ENCODE results near the gene RAD51D.
"Not testable (repeated sequence)": the region's sequence is repeated elsewhere in the genome, so short reads cannot be mapped to it uniquely, and the experiment has no call there.

The RAD51D gene

GRCh38 chr17:35101725-35102124 lies 17.9 kb downstream of the RAD51D start:
- no peak overlapping the region for H3K27ac ChIP-seq
- no peak for TF ChIP-seq CTCF (conservative IDR thresholded peaks at IDR 0.05)
- TF ChIP-seq ZFX (IDR thresholded peaks at IDR 0.05): no peak

GRCh38 chr17:35101036-35101435 lies 18.6 kb downstream of the RAD51D start:
- no peak overlapping the region for H3K27ac ChIP-seq
- TF ChIP-seq ZFX (IDR thresholded peaks at IDR 0.05) (no peak), CTCF (conservative IDR thresholded peaks at IDR 0.05) (no peak)

GRCh38 chr17:35099908-35100307 lies 19.8 kb downstream of the RAD51D start:
- H3K27ac ChIP-seq: no peak overlapping the region
- TF ChIP-seq CTCF (conservative IDR thresholded peaks at IDR 0.05): no peak
- TF ChIP-seq ZFX (IDR thresholded peaks at IDR 0.05): no peak

- no peak for TF ChIP-seq CTCF (conservative IDR thresholded peaks at IDR 0.05)
- no peak for TF ChIP-seq ZFX (IDR thresholded peaks at IDR 0.05)
- H3K27ac ChIP-seq: no peak overlapping the region
Measured at GRCh38 chr17:35097776-35098175, 21.9 kb downstream of the RAD51D start.

- no peak for TF ChIP-seq ZFX (IDR thresholded peaks at IDR 0.05)
- TF ChIP-seq CTCF (conservative IDR thresholded peaks at IDR 0.05): no peak
Measured at GRCh38 chr17:35095741-35096140, 23.9 kb downstream of the RAD51D start.

GRCh38 chr17:35094902-35095301 lies 24.8 kb downstream of the RAD51D start:
- no peak overlapping the region for H3K27ac ChIP-seq
- no peak for TF ChIP-seq ZFX (IDR thresholded peaks at IDR 0.05)

More at GRCh38 chr17:35095741-35096140, 23.9 kb downstream of the RAD51D start:
- H3K27ac ChIP-seq: no peak overlapping the region

GRCh38 chr17:35090707-35091106 lies 29.0 kb downstream of the RAD51D start:
- H3K27ac ChIP-seq: not testable (repeated sequence)

GRCh38 chr17:35089586-35090296 lies 29.9 kb downstream of the RAD51D start:
- peak overlapping the region; percentile 96 for H3K27ac ChIP-seq

More at GRCh38 chr17:35089586-35090296, 29.9 kb downstream of the RAD51D start:
- TF ChIP-seq CTCF (conservative IDR thresholded peaks at IDR 0.05) (peak; percentile 80), ZFX (IDR thresholded peaks at IDR 0.05) (no peak)
